Ovary (tissue), 9 donors: Measurements from ENCODE around the gene INPP5A. TPM values are rescaled to one million over a fixed set of nuclear protein-coding genes. Genes with fewer than 3 reads are reported as not detected.

Source experiments
- DNase-seq, 5 donors: peaks; one replicate each; pipeline ENCODE4 v3.0.0-alpha.2; 2019 to 2020
- H3K27ac ChIP-seq, 2 donors: fragments of 200-600 bp; one replicate each; pipeline versions ENCODE4 v1.5.1 to v1.8.0; 2019 to 2022
- H3K27me3 ChIP-seq: fragments of 200-600 bp; one replicate; pipeline ENCODE4 v1.8.0; 2022
- H3K36me3 ChIP-seq: fragments of 200-600 bp; sonication (generic); one replicate; pipeline ENCODE4 v1.5.1; 2019
- H3K4me1 ChIP-seq: one replicate; pipeline ENCODE4 v1.8.1; 2013; ENCODE audit warnings: mild to moderate bottlenecking, moderate library complexity; ENCODE audit not compliant: insufficient read depth
- H3K4me3 ChIP-seq: fragments of 200-600 bp; sonication (generic); one replicate; pipeline ENCODE4 v1.5.1; 2017
- H3K9me3 ChIP-seq, 2 donors: fragments of 200-600 bp in 1 of 2; sonication (generic) in 1 of 2; one replicate each; pipeline versions ENCODE4 v1.5.1 to v1.8.1; 2013 to 2019; ENCODE audit warnings: mild to moderate bottlenecking in 1 of 2, moderate library complexity in 1 of 2
- EP300 ChIP-seq: sonication (generic); formaldehyde crosslinking; IDR thresholded peaks from one replicate; pipeline ENCODE4 v1.6.1; 2017; ENCODE audit warnings: antibody characterized with exemption
- POLR2A ChIP-seq: fragments of 450-650 bp; IDR thresholded peaks from one replicate; pipeline ENCODE4 v1.6.1; 2017; ENCODE audit warnings: antibody characterized with exemption, mild to moderate bottlenecking, moderate library complexity
- WGBS, 3 donors: extraction: QIAGEN DNeasy Blood & Tissue Kit in 1 of 3; methylation state at CpG; one replicate each; pipeline versions ENCODE4 v1.1.5 to v1.1.7; 2013 to 2017; 5-methylcytosine and 5-hydroxymethylcytosine counted together
- intact Hi-C, 4 donors: fragments of 100-400 bp; cut with DNase I; formaldehyde crosslinking; loops; one replicate each; pipeline versions ENCODE4 v1.11.0 to v1.15.1; 2022 to 2023
- polyA plus RNA-seq, 2 donors: library from polyadenylated mRNA; stranded (reverse); fragments of 200-250 nt in 1 of 2; fragments of 350-450 nt in 1 of 2; fragmentation: Illumina TruSeq in 1 of 2; extraction: RNeasy Lipid Tissue Mini Kit (QIAGEN cat#74804) in 1 of 2; gene quantifications; one replicate each; pipeline ENCODE4 v1.2.3, GENCODE V29; 2013 to 2014
- total RNA-seq, 7 donors: library from RNA; depleted of rRNA in 2 of 7; stranded (reverse); fragments of >200 nt in 2 of 7; fragmentation: NEBNext Ultra II Directional in 3 of 7; extraction: Animal tissue kit (Norgen Biotek cat#: 25700) in 3 of 7; gene quantifications; one replicate each; pipeline versions ENCODE4 v1.1.0 to v1.2.4, GENCODE V29; 2016 to 2023
- TF ChIP-seq, protein P1 (sequence below), 3 donors: fragments of 450-650 bp in 2 of 3; fragments of 200-600 bp in 1 of 3; IDR thresholded peaks; one replicate each; pipeline versions ENCODE4 v1.5.1 to v1.8.0; 2016 to 2022; ENCODE audit warnings: antibody characterized with exemption in 3 of 3, mild to moderate bottlenecking in 1 of 3
- donor health status: DM: no; HTN: no; CAD: no; lungs with moderate emphysema.
- donor health status: DM: no; HTN: no; CAD: no.
- donor health status: Bipolar disorder and iron deficiency.
- donor health status: DM: yes; HTN: yes; CAD: no.
- donor health status: DM: no; HTN: no; CAD: no.
- donor health status: DM: yes; HTN: yes; CAD: no.

Gene INPP5A
- total and polyA plus RNA-seq, 9 donors, result 19.8 to 41.2 (median 35.3) TPM

DNA sequence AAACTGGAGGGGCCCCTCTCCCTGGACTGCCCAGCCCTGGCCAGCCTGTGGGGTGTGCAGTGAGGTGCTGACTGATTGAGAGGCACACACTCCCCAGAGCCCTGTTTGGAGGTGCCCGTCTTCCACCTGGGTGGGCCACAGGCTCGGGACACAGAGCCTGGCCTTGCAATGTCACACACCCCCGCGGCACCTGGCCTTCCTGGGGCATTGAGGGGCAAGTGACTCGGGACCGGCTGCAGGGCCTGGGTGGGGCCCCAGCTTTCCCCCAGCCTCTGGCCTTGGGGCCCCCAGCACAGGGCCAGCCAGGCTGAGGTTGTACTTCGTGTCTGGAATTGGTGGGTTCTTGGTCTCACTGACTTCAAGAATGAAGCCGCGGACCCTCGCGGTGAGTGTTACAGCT lies 262.3 kb downstream of the INPP5A start:
- no peaks in the 10 kb centered on the region for H3K27me3 ChIP-seq
- intact Hi-C loops, result no loop called here
- no peaks in the 10 kb centered on the region for H3K9me3 ChIP-seq
- no peak overlapping the region for H3K27ac ChIP-seq
- TF ChIP-seq, protein P1, sequence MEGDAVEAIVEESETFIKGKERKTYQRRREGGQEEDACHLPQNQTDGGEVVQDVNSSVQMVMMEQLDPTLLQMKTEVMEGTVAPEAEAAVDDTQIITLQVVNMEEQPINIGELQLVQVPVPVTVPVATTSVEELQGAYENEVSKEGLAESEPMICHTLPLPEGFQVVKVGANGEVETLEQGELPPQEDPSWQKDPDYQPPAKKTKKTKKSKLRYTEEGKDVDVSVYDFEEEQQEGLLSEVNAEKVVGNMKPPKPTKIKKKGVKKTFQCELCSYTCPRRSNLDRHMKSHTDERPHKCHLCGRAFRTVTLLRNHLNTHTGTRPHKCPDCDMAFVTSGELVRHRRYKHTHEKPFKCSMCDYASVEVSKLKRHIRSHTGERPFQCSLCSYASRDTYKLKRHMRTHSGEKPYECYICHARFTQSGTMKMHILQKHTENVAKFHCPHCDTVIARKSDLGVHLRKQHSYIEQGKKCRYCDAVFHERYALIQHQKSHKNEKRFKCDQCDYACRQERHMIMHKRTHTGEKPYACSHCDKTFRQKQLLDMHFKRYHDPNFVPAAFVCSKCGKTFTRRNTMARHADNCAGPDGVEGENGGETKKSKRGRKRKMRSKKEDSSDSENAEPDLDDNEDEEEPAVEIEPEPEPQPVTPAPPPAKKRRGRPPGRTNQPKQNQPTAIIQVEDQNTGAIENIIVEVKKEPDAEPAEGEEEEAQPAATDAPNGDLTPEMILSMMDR (IDR thresholded peaks at IDR 0.05), result no peak
- TF ChIP-seq POLR2A (no peak), EP300 (no peak)
- DNase-seq, result no peak
- WGBS, 3 donors, result 76 to 85% (median 76%) methylated on average over 5 to 11 of the region's 11 CpGs
- H3K4me1 ChIP-seq, result no peaks in the 10 kb centered on the region
- H3K36me3 ChIP-seq, result no peaks in the 10 kb centered on the region
- H3K4me3 ChIP-seq, result no peak overlapping the region

DNA sequence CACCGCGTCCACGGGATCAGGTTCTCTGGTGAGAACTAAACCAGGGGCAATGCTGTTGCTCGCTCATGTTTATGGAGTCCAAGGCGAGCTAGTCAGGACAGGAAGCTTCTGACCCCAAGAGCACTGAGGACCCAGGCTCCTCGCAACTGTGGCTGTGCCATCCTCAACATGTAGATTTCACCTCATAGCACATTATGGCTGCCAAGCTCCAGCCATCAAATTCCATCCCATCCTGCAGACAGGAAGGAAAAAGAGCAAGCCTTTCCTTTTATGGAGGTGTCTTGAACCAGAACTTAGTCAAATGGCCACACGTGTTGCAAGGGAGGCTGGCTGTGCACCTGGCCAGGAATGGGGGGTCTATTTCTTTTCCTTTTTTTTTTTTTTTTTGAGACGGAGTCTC lies 264.5 kb downstream of the INPP5A start:
- Histone ChIP-seq H3K4me3 (no peak overlapping the region), H3K36me3 (no peaks in the 10 kb centered on the region), H3K9me3 (no peaks in the 10 kb centered on the region), H3K27me3 (no peaks in the 10 kb centered on the region), H3K27ac (no peak overlapping the region), H3K4me1 (no peaks in the 10 kb centered on the region)
- no peak for DNase-seq
- intact Hi-C loops, result no loop called here
- TF ChIP-seq EP300, result no peak
- TF ChIP-seq, protein P1 (IDR thresholded peaks at IDR 0.05), result no peak
- TF ChIP-seq POLR2A, result no peak
- WGBS, 3 donors, result 82 to 92% (median 82%) methylated on average over 8 of the region's 8 CpGs

DNA sequence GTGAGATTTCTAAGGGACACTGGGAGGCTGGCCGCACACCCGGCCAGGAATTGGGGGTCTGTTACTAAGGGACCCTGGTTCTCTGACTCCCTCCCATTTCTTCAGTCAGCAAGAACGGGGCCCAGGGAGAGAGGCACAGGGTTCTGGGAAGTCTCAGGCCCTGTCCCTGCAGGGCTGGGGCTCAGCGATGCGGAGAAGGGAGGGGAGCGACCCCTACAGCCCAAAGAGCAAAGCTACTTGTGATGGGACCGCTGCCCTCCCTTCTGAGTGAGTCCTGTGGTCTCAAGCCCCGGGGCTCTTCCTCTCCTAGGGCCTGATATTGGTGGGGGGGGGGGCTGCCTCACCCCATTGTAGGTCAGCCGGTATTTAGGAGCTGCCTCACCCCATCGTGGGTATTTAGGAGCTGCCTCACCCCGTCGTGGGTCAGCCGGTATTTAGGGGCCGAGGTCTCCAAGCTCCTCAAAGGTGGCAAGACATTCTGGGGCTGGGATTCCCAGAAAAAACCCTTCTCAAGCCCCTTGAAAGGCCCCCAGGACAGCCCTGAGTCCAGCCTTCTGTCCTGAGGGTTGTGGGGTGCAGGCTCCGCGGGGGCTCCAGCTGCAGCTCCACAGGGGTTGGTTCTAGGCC lies 265.2 kb downstream of the INPP5A start:
- H3K27me3 ChIP-seq, result no peaks in the 10 kb centered on the region
- intact Hi-C loops, result no loop called here
- H3K27ac ChIP-seq, result no peak overlapping the region
- TF ChIP-seq, protein P1 (IDR thresholded peaks at IDR 0.05), result no peak
- TF ChIP-seq EP300 (no peak), POLR2A (no peak)
- WGBS, 3 donors, result 80 to 81% (median 80%) methylated on average over 16 of the region's 16 CpGs
- H3K4me1 ChIP-seq, result no peaks in the 10 kb centered on the region
- no peak overlapping the region for H3K4me3 ChIP-seq
- H3K9me3 ChIP-seq, result no peaks in the 10 kb centered on the region
- no peaks in the 10 kb centered on the region for H3K36me3 ChIP-seq
- no peak for DNase-seq

DNA sequence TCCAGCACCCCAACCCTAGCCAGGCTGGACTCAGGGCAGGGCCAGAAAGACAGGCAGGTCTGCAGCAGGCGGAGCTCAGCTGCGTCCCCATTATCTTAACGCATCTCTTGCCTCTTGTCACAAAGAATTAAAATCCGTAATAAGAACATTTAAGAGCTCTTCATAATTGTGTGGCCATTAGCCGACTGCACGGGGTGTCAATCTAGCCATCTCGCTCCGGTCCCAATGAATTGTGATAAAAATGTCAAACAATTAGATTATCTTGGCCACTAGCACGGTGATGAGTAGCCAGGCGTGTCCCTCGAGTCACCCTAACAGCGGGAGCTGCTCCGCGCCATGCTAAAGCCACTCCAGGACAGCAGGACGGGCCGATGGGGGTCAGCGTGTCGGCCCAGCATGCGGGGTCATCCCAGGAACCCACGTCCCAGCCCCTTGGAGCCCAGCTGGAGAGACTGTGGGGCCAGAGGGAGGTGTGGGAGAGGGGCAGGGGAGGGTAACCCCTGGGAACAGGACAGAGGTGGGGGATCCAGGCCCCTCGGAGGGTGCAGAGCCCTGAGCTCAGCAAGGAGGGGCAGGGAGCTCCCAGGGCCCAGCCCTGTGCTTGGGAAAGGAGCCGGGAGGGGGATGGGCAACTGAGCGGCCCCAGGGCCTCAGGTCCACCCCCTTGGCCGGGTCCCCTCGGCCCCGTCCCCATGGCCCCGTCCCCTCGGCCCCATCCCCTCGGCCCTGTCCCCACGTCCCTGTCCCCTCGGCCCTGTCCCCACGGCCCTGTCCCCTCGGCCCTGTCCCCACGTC lies 266.0 kb downstream of the INPP5A start:
- intact Hi-C loops, result no loop called here
- H3K36me3 ChIP-seq, result no peaks in the 10 kb centered on the region
- DNase-seq, result no peak
- H3K4me1 ChIP-seq, result no peaks in the 10 kb centered on the region
- no peak overlapping the region for H3K4me3 ChIP-seq
- H3K9me3 ChIP-seq, result no peaks in the 10 kb centered on the region
- H3K27me3 ChIP-seq, result no peaks in the 10 kb centered on the region
- 83 to 87% (median 85%) methylated on average over 34 of the region's 34 CpGs for WGBS, 3 donors
- H3K27ac ChIP-seq, result no peak overlapping the region
- TF ChIP-seq, protein P1 (IDR thresholded peaks at IDR 0.05), result no peak
- TF ChIP-seq EP300 (no peak), POLR2A (no peak)
